Upper lobe of left lung (tissue), 4 donors: ENCODE measurements around the gene MDM2.

ENCODE experiments used
- CTCF ChIP-seq, 6 experiments: fragments of 450-650 bp in 4 of 6; fragments of 200-600 bp in 2 of 6; sonication (generic) in 2 of 6; IDR thresholded peaks; one replicate each; pipeline ENCODE4 v1.5.1; 2016 to 2019; ENCODE audit warnings: antibody characterized with exemption in 6 of 6
- EP300 ChIP-seq, 4 donors: sonication (generic); formaldehyde crosslinking; IDR thresholded peaks; one replicate each; pipeline ENCODE4 v1.5.1; 2017; ENCODE audit warnings: antibody characterized with exemption in 4 of 4, control low read depth in 2 of 4

- TF ChIP-seq CTCF (IDR thresholded peaks at IDR 0.05), result no peak
- no peak for TF ChIP-seq EP300 (IDR thresholded peaks at IDR 0.05)
Observed at GRCh38 chr12:68831751-68832503, 23.9 kb downstream of the MDM2 start.
